GM19023 (cell line): ENCODE measurements around the gene FABP7.

Experiments
- ATAC-seq: cut with Tn5 transposase; IDR thresholded peaks from one replicate; pipeline ENCODE4 v1.9.1; 2021; ENCODE audit warnings: mild to moderate bottlenecking, moderate library complexity; ENCODE audit not compliant: unreplicated experiment

FABP7 gene

GRCh38 chr6:122755901-122756300 lies 23.6 kb upstream of the FABP7 start:
- no peak for ATAC-seq

GRCh38 chr6:122758927-122759334 lies 20.6 kb upstream of the FABP7 start:
- peak; percentile 100 for ATAC-seq

GRCh38 chr6:122760330-122760729 lies 19.2 kb upstream of the FABP7 start:
- no peak for ATAC-seq

GRCh38 chr6:122766256-122766655 lies 13.3 kb upstream of the FABP7 start:
- ATAC-seq, result no peak

GRCh38 chr6:122770835-122771601 lies 8.5 kb upstream of the FABP7 start:
- no peak for ATAC-seq

GRCh38 chr6:122772724-122773415 lies 6.6 kb upstream of the FABP7 start:
- ATAC-seq, result no peak

- no peak for ATAC-seq
Measured at GRCh38 chr6:122775975-122776374, 3.5 kb upstream of the FABP7 start.

- no peak for ATAC-seq
Measured at GRCh38 chr6:122778302-122778701, 1.2 kb upstream of the FABP7 start.

- ATAC-seq, result no peak
Measured at GRCh38 chr6:122778985-122779661, 393 bp upstream of the FABP7 start.

- no peak for ATAC-seq
Measured at GRCh38 chr6:122780114-122780513, 598 bp downstream of the FABP7 start.

- ATAC-seq, result no peak
Measured at GRCh38 chr6:122781716-122782115, 2.2 kb downstream of the FABP7 start.

GRCh38 chr6:122783401-122783800 lies 3.9 kb downstream of the FABP7 start:
- ATAC-seq, result no peak

- ATAC-seq, result no peak
Measured at GRCh38 chr6:122785891-122786290, 6.4 kb downstream of the FABP7 start.

GRCh38 chr6:122787721-122788120 lies 8.2 kb downstream of the FABP7 start:
- ATAC-seq, result no peak

- no peak for ATAC-seq
Measured at GRCh38 chr6:122788208-122788607, 8.7 kb downstream of the FABP7 start.

- no peak for ATAC-seq
Measured at GRCh38 chr6:122788663-122789181, 9.2 kb downstream of the FABP7 start.

- peak; percentile 68 for ATAC-seq
Measured at GRCh38 chr6:122789182-122790027, 9.9 kb downstream of the FABP7 start, which contains the start of gene SMPDL3A. Gene SMPDL3A, plus strand, starts transcription at chr6:122789258. Its CDS starts 89 bp downstream, at chr6:122789347.

- ATAC-seq, result no peak
Measured at GRCh38 chr6:122790028-122790422, 10.5 kb downstream of the FABP7 start.

- ATAC-seq, result no peak
Measured at GRCh38 chr6:122790423-122791309, 11.2 kb downstream of the FABP7 start.

GRCh38 chr6:122791310-122791679 lies 11.8 kb downstream of the FABP7 start:
- no peak for ATAC-seq
